ENCODE results near the gene THBS3.
"Not testable (repeated sequence)": the region's sequence is repeated elsewhere in the genome, so short reads cannot be mapped to it uniquely, and the experiment has no call there.

THBS3 gene

DNA sequence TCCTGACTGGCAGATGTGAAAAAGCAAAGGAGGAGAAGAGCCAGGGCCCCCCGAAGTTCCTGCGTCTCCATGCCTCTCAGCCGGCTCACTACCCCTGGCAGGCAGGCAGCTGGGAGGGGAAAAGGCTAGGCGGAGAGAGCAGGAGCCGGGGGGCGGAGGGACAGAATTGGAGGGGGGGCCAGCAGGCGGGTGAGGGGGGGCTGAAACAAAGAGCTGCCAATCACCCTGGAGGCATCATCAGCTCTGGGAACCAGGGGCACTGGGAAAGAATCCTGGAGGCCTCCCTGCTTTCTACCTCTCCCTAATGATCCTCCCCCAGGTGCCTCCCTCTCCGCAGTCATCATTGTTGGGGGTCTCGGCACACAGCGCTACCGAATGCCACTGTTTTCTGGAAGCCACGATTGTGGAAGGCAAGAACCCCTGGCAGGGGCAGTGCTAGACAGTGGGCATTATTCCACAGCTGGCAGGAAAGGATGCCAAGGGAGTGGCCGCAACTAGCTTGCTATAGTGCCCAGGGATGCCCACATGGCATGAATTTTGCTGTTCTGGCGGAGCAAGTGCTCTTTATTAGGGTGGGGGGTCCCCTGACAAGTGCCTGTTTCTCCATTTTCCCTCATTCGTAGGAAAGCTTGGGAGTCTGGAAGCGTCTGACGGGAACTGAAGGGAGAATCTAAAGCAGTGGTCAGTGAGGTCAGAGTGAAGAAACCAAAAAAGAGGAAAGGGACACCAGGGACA is at the start of gene THBS3:
Gene THBS3, minus strand, starts transcription at position 92 of the 735 bp plus-strand sequence. Its CDS starts 21 bp downstream, at position 71.
- peak; percentile 89 for DNase-seq

- no peak for DNase-seq
Measured at GRCh38 chr1:155256058-155256852, 48.6 kb upstream of the THBS3 start.

DNA sequence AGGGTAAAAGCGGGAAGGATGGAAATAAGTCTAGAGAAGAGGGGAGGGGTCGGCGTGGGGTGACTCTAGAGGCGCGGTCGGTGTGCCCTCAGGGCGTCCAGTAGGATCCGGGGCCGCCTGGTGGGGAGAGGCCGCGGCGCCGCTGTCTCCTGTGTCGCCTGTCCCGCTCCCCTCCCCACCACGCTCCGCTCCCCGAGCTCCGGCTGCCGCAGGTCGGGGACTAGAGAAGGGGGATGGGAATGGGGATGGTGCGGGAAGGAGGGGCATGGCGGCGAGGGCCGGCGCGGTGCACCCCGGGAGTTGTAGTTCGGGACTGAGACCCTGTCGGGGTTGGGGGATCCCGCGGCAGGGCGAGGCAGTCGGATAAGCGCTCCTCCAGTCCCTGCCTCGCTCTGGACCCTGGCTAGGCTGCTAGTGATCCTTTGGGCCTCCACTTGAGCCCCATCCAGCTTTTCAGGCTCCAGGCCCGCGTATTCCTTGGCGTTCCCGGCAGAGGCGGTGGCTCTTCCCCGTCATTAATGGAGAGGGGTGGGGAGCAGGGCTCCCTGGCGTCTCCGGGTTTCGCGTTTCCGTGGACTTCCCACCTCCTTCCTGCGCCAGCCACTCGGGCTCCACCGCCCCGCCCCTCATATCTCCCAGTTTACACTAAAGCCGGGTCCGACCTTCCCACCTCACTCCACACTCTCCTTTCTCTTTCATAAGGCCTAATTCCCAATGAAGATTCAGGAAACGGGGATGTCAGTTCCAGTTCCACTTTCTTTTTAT is 47.7 kb upstream of the THBS3 start, which contains the start of gene ENTREP3:
Gene ENTREP3, minus strand, starts transcription at position 241 of the 765 bp plus-strand sequence. CDS start 606 bp downstream, outside the sequence.
- DNase-seq = peak; percentile 95

DNA sequence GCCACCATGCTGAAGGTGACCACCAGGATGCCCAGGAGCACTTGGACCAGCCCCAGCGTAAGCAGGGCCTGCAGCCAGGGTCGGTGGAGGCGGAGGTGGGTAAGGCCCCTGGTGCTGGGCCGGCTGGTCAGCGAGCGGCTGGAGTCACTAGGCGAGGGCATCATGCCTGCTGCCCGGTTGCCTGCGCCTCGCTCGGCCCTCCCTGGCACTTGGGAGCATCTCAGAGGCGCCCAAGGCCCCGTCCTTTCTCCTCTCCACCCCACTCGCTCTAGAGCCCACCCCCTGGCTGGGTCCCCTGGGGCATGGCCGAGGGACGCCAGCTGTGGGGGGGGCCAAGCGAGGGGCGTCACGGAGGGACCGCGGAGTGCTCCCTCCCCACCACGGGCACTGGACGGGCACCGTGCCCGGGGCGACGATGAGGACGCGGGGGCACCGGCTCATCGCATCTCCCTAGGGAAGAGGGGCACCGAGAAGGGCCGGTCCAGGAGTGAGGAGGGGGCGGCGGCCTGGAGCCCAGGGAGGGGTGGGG is 47.1 kb upstream of the THBS3 start:
- peak; percentile 67 for DNase-seq

DNA sequence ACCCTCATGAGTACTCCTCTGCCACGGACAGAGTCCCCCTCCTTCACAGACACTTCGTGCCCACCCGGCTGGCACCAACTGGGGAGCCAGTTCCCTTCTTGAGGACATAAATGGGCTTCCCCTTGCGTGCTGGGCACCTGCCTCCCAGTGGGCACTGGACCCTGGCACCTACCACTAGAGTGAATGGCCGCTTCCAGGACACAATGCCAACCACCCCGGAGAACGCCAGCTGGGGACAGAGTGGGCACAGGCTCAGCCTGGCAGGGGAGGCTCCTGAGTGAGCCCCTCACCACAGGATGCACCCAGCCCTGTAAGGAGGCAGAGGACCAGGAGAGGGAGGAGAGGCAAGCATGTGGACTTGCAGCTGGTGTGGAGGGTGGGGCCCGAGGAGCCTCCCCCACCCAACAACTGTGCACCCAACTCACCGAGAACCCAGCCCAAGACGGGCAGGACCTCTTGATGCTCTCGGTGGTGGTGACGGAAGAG is 46.6 kb upstream of the THBS3 start:
- DNase-seq = no peak

- DNase-seq = no peak
Measured at GRCh38 chr1:155253797-155254196, 46.1 kb upstream of the THBS3 start.

DNA sequence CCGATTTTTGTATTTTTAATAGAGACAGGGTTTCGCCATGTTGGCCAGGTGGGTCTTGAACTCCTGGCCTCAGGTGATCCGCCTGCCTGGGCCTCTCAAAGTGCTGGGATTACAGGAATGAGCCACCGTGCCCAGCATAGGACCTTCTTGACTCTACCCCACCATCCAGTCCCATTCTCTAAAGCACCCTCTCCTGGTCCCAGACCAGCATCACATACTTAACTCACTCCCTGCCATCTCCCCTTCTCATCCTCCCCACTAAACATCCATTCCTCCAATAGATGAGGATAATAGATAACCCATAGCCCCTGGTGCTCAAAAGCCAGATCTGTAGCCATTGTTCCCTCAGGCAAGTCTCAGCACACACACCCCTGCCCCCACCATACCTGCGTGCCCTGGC is 45.5 kb upstream of the THBS3 start:
- no peak for DNase-seq

DNA sequence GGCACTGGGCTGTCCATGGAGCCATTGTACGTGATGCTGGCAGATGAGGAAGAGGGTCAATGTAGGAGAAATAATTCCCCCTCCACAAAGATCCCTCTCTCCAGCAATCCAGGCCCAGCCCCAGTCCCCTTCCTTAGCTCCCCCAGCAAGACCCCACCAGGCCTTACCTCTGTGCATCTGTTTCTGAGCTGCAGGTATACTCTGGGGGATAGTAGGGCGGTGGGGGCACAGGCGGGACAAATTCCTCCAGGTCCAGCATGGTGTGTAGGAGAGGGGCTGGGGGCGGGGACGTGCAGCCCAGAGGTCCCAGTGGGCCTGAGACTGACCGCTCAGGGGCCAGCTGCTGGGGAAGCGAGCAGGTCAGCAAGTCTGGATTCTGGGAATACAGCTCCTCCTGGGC is 43.9 kb upstream of the THBS3 start:
- no peak for DNase-seq

GRCh38 chr1:155250633-155251449 is 43.1 kb upstream of the THBS3 start:
- peak; percentile 91 for DNase-seq

- DNase-seq = no peak
Measured at GRCh38 chr1:155250246-155250632, 42.5 kb upstream of the THBS3 start.

DNA sequence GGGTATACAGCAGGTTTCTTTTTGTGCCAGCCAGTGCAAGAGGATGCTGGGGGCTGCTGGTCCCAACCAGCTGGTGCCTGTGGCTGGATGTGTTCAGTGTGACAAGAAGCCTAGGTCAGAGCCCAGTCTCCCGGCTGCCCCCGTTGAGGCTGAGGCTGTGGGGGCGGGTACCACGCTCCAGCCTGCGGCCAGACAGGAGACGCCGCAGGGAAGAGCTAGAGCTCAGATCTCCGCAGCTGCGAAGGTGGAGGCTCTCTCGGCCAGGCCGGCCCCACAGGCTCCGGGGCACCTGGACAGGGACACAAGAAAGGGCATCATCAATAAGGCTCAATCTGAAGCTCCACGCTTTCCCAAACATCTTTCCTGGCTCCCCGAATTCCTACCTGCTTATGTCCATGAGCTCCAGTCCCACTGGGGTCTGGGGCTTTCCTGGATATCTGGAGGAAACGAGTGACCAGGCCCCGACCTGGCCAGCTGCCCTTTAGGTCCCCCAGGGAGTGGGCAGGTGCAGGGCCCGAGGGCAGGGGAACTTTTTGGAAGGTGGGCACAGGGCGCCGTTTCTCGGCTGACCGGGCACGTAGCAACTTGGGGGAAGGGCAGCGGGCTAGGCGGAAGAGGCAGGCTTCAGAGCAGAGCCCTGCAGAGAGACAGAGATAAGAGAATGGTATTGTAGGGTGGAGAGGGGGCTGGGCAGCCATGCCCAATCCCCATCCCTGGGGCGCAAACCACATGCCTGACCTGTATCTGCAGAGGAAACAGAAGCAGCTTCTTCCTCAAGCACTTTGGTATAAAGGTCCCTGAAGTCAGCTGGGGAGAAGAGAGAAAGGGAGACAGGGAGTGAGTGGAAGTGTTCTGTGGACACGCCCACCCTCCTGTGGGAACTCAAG is 40.2 kb upstream of the THBS3 start:
- DNase-seq = no peak

GRCh38 chr1:155246796-155247195 is 39.1 kb upstream of the THBS3 start:
- not testable (repeated sequence) for DNase-seq

GRCh38 chr1:155245163-155245524 is 37.4 kb upstream of the THBS3 start:
- DNase-seq = no peak

DNA sequence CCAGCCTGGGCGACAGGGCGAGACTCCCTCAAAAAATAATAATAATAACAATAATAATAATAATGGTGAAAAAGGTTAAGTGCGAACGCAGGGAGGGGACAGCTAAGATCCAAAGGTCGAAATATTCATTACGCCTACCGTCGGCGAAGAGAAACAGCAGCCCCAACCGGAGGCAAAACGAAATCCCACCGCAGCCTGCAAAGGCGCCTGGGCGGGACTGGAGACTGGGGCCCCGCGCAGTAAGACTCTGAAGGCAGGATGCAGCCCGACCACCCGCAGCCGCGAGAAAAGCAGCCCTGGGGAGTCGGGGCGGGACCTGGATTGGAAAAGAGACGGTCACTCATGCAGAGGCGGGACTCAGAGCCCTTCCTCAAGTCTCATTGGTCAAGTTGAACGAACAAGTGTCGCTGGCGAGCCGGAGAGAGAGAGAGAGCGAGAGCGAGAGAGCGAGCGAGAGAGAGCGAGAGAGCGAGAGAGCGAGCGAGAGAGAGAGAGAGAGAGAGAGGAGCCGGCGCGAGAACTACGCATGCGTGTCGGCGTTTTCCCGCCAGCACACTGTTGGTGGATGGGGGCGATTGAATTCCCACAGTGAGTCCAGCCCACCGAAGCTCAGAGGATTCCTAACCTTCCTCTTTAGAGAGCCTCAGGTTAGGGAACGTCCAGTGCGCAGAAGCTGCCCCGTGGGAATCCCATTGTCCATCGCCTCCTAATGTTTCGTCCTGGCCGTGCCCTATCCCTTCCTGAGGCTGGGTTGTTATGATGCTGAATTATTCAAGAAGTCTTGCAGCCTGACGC is 36.9 kb upstream of the THBS3 start:
- peak; percentile 99 for DNase-seq

DNA sequence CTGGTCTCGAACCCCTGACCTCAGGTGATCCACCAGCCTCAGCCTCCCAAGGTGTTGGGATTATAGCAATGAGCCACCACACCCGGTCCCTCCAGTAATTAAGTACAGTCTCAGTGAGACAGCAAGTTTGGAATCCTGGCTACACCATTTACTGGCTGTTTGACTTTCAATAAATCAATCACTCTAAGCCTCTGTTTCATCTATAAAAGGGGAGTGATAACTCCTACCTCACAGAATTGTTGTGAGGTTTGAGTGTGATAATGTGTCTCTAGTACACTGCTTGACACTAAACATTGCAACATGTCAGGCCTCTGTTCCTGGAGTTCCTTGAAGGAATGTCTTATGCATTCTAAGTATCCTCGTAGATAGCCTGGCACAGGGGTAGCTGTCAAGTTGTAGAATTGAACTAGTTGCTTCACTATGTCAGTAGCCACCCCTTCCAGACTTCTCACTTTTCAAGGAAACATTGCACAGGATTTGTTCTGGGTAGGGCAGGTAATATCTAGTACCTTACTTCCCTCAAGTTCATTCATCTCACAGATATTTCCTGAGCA is 35.2 kb upstream of the THBS3 start:
- DNase-seq = no peak

- DNase-seq = no peak
Measured at GRCh38 chr1:155241841-155242264, 34.2 kb upstream of the THBS3 start.

DNA sequence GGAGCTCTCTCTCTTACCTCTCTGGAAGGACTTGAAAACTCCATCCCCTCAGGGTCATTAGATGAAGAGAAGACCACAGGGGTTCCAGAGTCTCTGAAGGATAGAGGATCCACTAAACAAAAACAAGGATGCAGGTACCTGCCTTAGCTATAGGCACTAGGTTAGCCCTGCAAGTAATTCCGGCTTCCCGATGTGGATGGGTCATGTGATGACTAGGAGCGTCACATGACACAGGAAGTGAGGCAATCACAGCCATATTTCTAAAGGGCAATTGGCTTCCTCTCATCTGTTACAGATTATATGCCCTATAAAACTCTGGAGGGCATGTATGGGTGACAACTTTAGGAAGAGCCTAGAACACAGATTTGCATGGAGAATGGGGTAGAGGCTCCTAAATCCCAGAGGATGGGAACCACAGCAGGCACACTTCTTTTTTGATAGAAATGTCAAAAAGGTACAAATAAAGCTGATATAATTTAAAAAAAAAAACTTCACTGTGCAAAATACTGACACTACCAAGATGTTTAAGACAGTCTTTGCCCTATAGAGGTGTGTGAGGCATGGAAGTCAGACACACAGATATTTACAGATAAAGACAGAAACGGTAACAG is 33.5 kb upstream of the THBS3 start:
- DNase-seq = peak; percentile 71

DNA sequence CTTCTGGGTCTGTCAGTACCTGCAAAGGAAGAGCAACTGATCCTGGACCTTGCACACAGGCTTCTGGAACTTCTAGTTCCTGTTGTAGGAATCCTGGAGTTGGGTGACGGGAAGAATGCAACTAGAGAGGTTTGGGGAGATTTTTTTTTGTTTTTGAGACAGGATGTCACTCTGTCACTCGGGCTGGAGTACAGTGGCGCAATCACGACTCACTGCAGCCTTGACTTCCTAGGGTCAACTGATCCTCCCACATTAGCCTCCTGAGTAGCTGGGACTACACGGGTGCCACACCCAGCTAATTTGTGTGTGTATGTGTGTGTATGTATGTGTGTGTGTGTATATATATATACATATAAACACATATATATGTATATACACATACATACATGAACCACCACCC is 28.8 kb upstream of the THBS3 start:
- no peak for DNase-seq

DNA sequence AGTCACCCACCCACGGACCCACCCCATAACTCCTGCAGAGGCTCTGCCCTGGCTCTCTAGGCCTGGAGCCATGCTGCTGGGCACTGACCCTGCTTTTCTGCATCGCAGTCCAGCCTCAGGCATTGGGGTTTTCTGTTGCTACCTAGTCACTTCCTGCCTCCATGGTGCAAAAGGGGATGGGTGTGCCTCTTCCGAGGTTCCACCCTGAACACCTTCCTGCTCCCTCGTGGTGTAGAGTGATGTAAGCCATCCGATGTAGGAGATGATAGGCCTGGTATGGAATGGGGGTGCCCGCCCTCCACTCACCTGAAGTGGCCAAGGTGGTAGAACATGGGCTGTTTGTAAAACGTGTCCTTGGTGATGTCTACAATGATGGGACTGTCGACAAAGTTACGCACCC is 27.7 kb upstream of the THBS3 start:
- DNase-seq = not testable (repeated sequence)
